Muscle layer of colon (tissue), 2 donors: ENCODE data around the gene CTSD.
"Not testable (repeated sequence)": the region's sequence is repeated elsewhere in the genome, so short reads cannot be mapped to it uniquely, and the experiment has no call there.

ENCODE experiments used
- H3K27ac ChIP-seq: one replicate; pipeline ENCODE4 v1.7.0; 2013; ENCODE audit warnings: low read depth, mild to moderate bottlenecking, low read length, moderate library complexity
- H3K27me3 ChIP-seq, 2 donors: one replicate each; pipeline ENCODE4 v1.7.0; 2013; ENCODE audit warnings: low read length in 2 of 2, mild to moderate bottlenecking in 2 of 2; ENCODE audit not compliant: insufficient read depth in 2 of 2, control insufficient read depth in 1 of 2
- H3K36me3 ChIP-seq: one replicate; pipeline ENCODE4 v1.7.0; 2013; ENCODE audit warnings: mild to moderate bottlenecking, low read length; ENCODE audit not compliant: insufficient read depth
- H3K4me1 ChIP-seq: one replicate; pipeline ENCODE4 v1.7.0; 2013; ENCODE audit warnings: mild to moderate bottlenecking, low read length; ENCODE audit not compliant: insufficient read depth
- H3K4me3 ChIP-seq, 2 donors: one replicate each; pipeline ENCODE4 v1.7.0; 2013; ENCODE audit warnings: low read length in 2 of 2, low read depth in 1 of 2, mild to moderate bottlenecking in 1 of 2, moderate library complexity in 1 of 2
- H3K9ac ChIP-seq: one replicate; pipeline ENCODE4 v1.7.0; 2013; ENCODE audit warnings: low read length
- H3K9me3 ChIP-seq: one replicate; pipeline ENCODE4 v1.7.0; 2013; ENCODE audit warnings: mild to moderate bottlenecking, low read length
- donor health status: abdominal sarcoma.
- donor health status: Adenocarcinoma of cecum.

CTSD gene

GRCh38 chr11:1773131-1773993, 9.6 kb upstream of the CTSD start:
- Histone ChIP-seq H3K4me3 (no peak overlapping the region), H3K4me1 (peaks cover 8% of the 10 kb centered on the region), H3K36me3 (no peaks in the 10 kb centered on the region), H3K27ac (no peak overlapping the region), H3K9ac (no peak overlapping the region), H3K9me3 (no peaks in the 10 kb centered on the region), H3K27me3 (no peaks in the 10 kb centered on the region)

GRCh38 chr11:1772270-1773130, 8.8 kb upstream of the CTSD start:
- H3K9ac ChIP-seq = no peak overlapping the region
- H3K27ac ChIP-seq = no peak overlapping the region
- H3K4me3 ChIP-seq = no peak overlapping the region
- H3K27me3 ChIP-seq = no peaks in the 10 kb centered on the region
- no peaks in the 10 kb centered on the region for H3K36me3 ChIP-seq
- H3K4me1 ChIP-seq = peaks cover 8% of the 10 kb centered on the region
- H3K9me3 ChIP-seq = no peaks in the 10 kb centered on the region

GRCh38 chr11:1771700-1772099, 8.0 kb upstream of the CTSD start:
- H3K4me1 ChIP-seq = peaks cover 8% of the 10 kb centered on the region
- no peaks in the 10 kb centered on the region for H3K27me3 ChIP-seq
- H3K9ac ChIP-seq = no peak overlapping the region
- H3K9me3 ChIP-seq = no peaks in the 10 kb centered on the region
- H3K36me3 ChIP-seq = no peaks in the 10 kb centered on the region
- no peak overlapping the region for H3K27ac ChIP-seq
- no peak overlapping the region for H3K4me3 ChIP-seq

GRCh38 chr11:1771273-1771672, 7.5 kb upstream of the CTSD start:
- Histone ChIP-seq H3K36me3 (no peaks in the 10 kb centered on the region), H3K27me3 (no peaks in the 10 kb centered on the region), H3K9me3 (no peaks in the 10 kb centered on the region), H3K9ac (no peak overlapping the region), H3K27ac (no peak overlapping the region), H3K4me1 (peaks cover 8% of the 10 kb centered on the region), H3K4me3 (no peak overlapping the region)

- no peaks in the 10 kb centered on the region for H3K9me3 ChIP-seq
- H3K4me3 ChIP-seq = no peak overlapping the region
- no peaks in the 10 kb centered on the region for H3K27me3 ChIP-seq
- no peaks in the 10 kb centered on the region for H3K36me3 ChIP-seq
- H3K9ac ChIP-seq = no peak overlapping the region
- H3K4me1 ChIP-seq = peaks cover 8% of the 10 kb centered on the region
- H3K27ac ChIP-seq = no peak overlapping the region
These were observed 6.8 kb upstream of the CTSD start for GRCh38 chr11:1770528-1770927.

GRCh38 chr11:1770061-1770460, 6.3 kb upstream of the CTSD start:
- Histone ChIP-seq H3K4me1 (peaks cover 8% of the 10 kb centered on the region), H3K9me3 (no peaks in the 10 kb centered on the region), H3K4me3 (no peak overlapping the region), H3K27ac (no peak overlapping the region), H3K27me3 (no peaks in the 10 kb centered on the region), H3K9ac (no peak overlapping the region), H3K36me3 (no peaks in the 10 kb centered on the region)

GRCh38 chr11:1769304-1769936, 5.7 kb upstream of the CTSD start:
- H3K9me3 ChIP-seq, H3K4me3 ChIP-seq, H3K9ac ChIP-seq, H3K4me1 ChIP-seq, H3K36me3 ChIP-seq, H3K27ac ChIP-seq, H3K27me3 ChIP-seq: not testable (repeated sequence)

GRCh38 chr11:1768141-1768469, 4.4 kb upstream of the CTSD start:
- Histone ChIP-seq H3K4me1 (peaks cover 8% of the 10 kb centered on the region), H3K9ac (no peak overlapping the region), H3K27ac (no peak overlapping the region), H3K36me3 (no peaks in the 10 kb centered on the region), H3K27me3 (no peaks in the 10 kb centered on the region), H3K4me3 (no peak overlapping the region), H3K9me3 (no peaks in the 10 kb centered on the region)

- Histone ChIP-seq H3K36me3 (no peaks in the 10 kb centered on the region), H3K9me3 (no peaks in the 10 kb centered on the region), H3K9ac (no peak overlapping the region), H3K4me1 (peaks cover 11% of the 10 kb centered on the region), H3K4me3 (no peak overlapping the region), H3K27me3 (no peaks in the 10 kb centered on the region), H3K27ac (no peak overlapping the region)
These were observed 3.8 kb upstream of the CTSD start for GRCh38 chr11:1767399-1768140.

- Histone ChIP-seq H3K4me3 (no peak overlapping the region), H3K27ac (no peak overlapping the region), H3K9me3 (no peaks in the 10 kb centered on the region), H3K9ac (no peak overlapping the region), H3K4me1 (peaks cover 12% of the 10 kb centered on the region), H3K36me3 (no peaks in the 10 kb centered on the region), H3K27me3 (no peaks in the 10 kb centered on the region)
These were observed 3.1 kb upstream of the CTSD start for GRCh38 chr11:1766719-1767398.
